ACC112 (cell line): ENCODE measurements around the gene MEGF11.
"Not testable (repeated sequence)": the region's sequence is repeated elsewhere in the genome, so short reads cannot be mapped to it uniquely, and the experiment has no call there.

ENCODE experiments used
- H2AFZ ChIP-seq: fragments of 200-600 bp; sonication (generic); one replicate; pipeline ENCODE4 v1.6.0; 2017; ENCODE audit warnings: antibody characterized with exemption, low read length; ENCODE audit not compliant: unreplicated experiment
- H3K27ac ChIP-seq: fragments of 200-600 bp; sonication (generic); 2 replicates; pipeline ENCODE4 v1.5.1; 2014; ENCODE audit warnings: low read depth, mild to moderate bottlenecking, antibody characterized with exemption, low read length, moderate library complexity
- H3K27me3 ChIP-seq: fragments of 200-600 bp; sonication (generic); 2 replicates; pipeline ENCODE4 v1.6.1; 2014; ENCODE audit warnings: mild to moderate bottlenecking, antibody characterized with exemption, low read length, moderate library complexity, mixed read lengths; ENCODE audit not compliant: insufficient read depth
- H3K36me3 ChIP-seq: fragments of 200-600 bp; sonication (generic); 2 replicates; pipeline ENCODE4 v1.6.1; 2016; ENCODE audit warnings: mild to moderate bottlenecking, antibody characterized with exemption, low read length, moderate library complexity, mixed read lengths; ENCODE audit not compliant: insufficient read depth
- H3K4me1 ChIP-seq: fragments of 200-600 bp; sonication (generic); one replicate; pipeline ENCODE4 v1.6.1; 2016; ENCODE audit warnings: low read length, mixed read lengths; ENCODE audit not compliant: insufficient read depth, unreplicated experiment, control insufficient read depth
- H3K4me3 ChIP-seq: fragments of 200-600 bp; sonication (generic); 2 replicates; pipeline ENCODE4 v1.5.1; 2014; ENCODE audit warnings: mild to moderate bottlenecking, low read depth, low read length
- H3K79me2 ChIP-seq: fragments of 200-600 bp; sonication (generic); one replicate; pipeline ENCODE4 v1.6.0; 2016; ENCODE audit warnings: low read length; ENCODE audit not compliant: control insufficient read depth, unreplicated experiment, insufficient read depth

Gene MEGF11

GRCh38 chr15:66251790-66252684 is 1.5 kb downstream of the MEGF11 start:
- peaks cover 96% of the 10 kb centered on the region for H3K27me3 ChIP-seq
- H3K4me1 ChIP-seq, result peaks cover 5% of the 10 kb centered on the region
- H2AFZ ChIP-seq, result peak overlapping the region; percentile 84
- no peaks in the 10 kb centered on the region for H3K36me3 ChIP-seq
- H3K27ac ChIP-seq, result no peak overlapping the region
- H3K4me3 ChIP-seq, result peak overlapping the region; percentile 76
- H3K79me2 ChIP-seq, result no peaks in the 10 kb centered on the region

- peaks cover 96% of the 10 kb centered on the region for H3K27me3 ChIP-seq
- no peak overlapping the region for H2AFZ ChIP-seq
- H3K4me3 ChIP-seq, result no peak overlapping the region
- H3K27ac ChIP-seq, result no peak overlapping the region
- peaks cover 5% of the 10 kb centered on the region for H3K4me1 ChIP-seq
- no peaks in the 10 kb centered on the region for H3K36me3 ChIP-seq
- no peaks in the 10 kb centered on the region for H3K79me2 ChIP-seq
These were observed 2.3 kb downstream of the MEGF11 start for GRCh38 chr15:66251065-66251789.

- Histone ChIP-seq H2AFZ (no peak overlapping the region), H3K4me1 (peaks cover 5% of the 10 kb centered on the region), H3K27ac (no peak overlapping the region), H3K79me2 (no peaks in the 10 kb centered on the region), H3K4me3 (no peak overlapping the region), H3K36me3 (no peaks in the 10 kb centered on the region), H3K27me3 (peaks cover 95% of the 10 kb centered on the region)
These were observed 3.9 kb downstream of the MEGF11 start for GRCh38 chr15:66249605-66250174.

- Histone ChIP-seq H3K4me3 (no peak overlapping the region), H3K36me3 (no peaks in the 10 kb centered on the region), H3K27ac (no peak overlapping the region), H3K4me1 (no peaks in the 10 kb centered on the region), H3K79me2 (no peaks in the 10 kb centered on the region), H2AFZ (no peak overlapping the region), H3K27me3 (peaks cover 90% of the 10 kb centered on the region)
These were observed 6.6 kb downstream of the MEGF11 start for GRCh38 chr15:66246937-66247336.

GRCh38 chr15:66245832-66246231 is 7.7 kb downstream of the MEGF11 start:
- peaks cover 90% of the 10 kb centered on the region for H3K27me3 ChIP-seq
- H3K27ac ChIP-seq, H2AFZ ChIP-seq, H3K36me3 ChIP-seq, H3K4me3 ChIP-seq, H3K4me1 ChIP-seq, H3K79me2 ChIP-seq: not testable (repeated sequence)

- H3K79me2 ChIP-seq, result no peaks in the 10 kb centered on the region
- no peak overlapping the region for H3K27ac ChIP-seq
- H3K4me1 ChIP-seq, result no peaks in the 10 kb centered on the region
- H3K27me3 ChIP-seq, result peaks cover 78% of the 10 kb centered on the region
- H3K4me3 ChIP-seq, result no peak overlapping the region
- no peak overlapping the region for H2AFZ ChIP-seq
- H3K36me3 ChIP-seq, result no peaks in the 10 kb centered on the region
These were observed 11.7 kb downstream of the MEGF11 start for GRCh38 chr15:66241908-66242285.

GRCh38 chr15:66241087-66241907 is 12.3 kb downstream of the MEGF11 start:
- no peak overlapping the region for H3K4me3 ChIP-seq
- no peaks in the 10 kb centered on the region for H3K36me3 ChIP-seq
- H3K27me3 ChIP-seq, result peaks cover 77% of the 10 kb centered on the region
- no peaks in the 10 kb centered on the region for H3K4me1 ChIP-seq
- no peak overlapping the region for H2AFZ ChIP-seq
- H3K79me2 ChIP-seq, result no peaks in the 10 kb centered on the region
- no peak overlapping the region for H3K27ac ChIP-seq

GRCh38 chr15:66240240-66240794 is 13.2 kb downstream of the MEGF11 start:
- Histone ChIP-seq H3K4me3 (no peak overlapping the region), H3K79me2 (no peaks in the 10 kb centered on the region), H3K4me1 (no peaks in the 10 kb centered on the region), H2AFZ (no peak overlapping the region), H3K27ac (no peak overlapping the region), H3K27me3 (peaks cover 78% of the 10 kb centered on the region), H3K36me3 (no peaks in the 10 kb centered on the region)

GRCh38 chr15:66239514-66239913 is 14.0 kb downstream of the MEGF11 start:
- H3K4me1 ChIP-seq, result no peaks in the 10 kb centered on the region
- H2AFZ ChIP-seq, result no peak overlapping the region
- H3K27ac ChIP-seq, result no peak overlapping the region
- no peak overlapping the region for H3K4me3 ChIP-seq
- H3K27me3 ChIP-seq, result peaks cover 70% of the 10 kb centered on the region
- no peaks in the 10 kb centered on the region for H3K36me3 ChIP-seq
- H3K79me2 ChIP-seq, result no peaks in the 10 kb centered on the region

- Histone ChIP-seq H3K4me3 (no peak overlapping the region), H3K36me3 (no peaks in the 10 kb centered on the region), H3K4me1 (no peaks in the 10 kb centered on the region), H3K79me2 (no peaks in the 10 kb centered on the region), H3K27me3 (peaks cover 59% of the 10 kb centered on the region), H3K27ac (no peak overlapping the region), H2AFZ (no peak overlapping the region)
These were observed 15.2 kb downstream of the MEGF11 start for GRCh38 chr15:66238318-66238717.
